Measurements from ENCODE around the gene OR1L1. TPM values are rescaled to one million over a fixed set of nuclear protein-coding genes. Genes with fewer than 3 reads are reported as not detected.

The OR1L1 gene
- total and polyA plus RNA-seq, 2 donors (not counting 3 experiments of a cell fraction or from before 2014, with no cell fraction given), result not detected

DNA sequence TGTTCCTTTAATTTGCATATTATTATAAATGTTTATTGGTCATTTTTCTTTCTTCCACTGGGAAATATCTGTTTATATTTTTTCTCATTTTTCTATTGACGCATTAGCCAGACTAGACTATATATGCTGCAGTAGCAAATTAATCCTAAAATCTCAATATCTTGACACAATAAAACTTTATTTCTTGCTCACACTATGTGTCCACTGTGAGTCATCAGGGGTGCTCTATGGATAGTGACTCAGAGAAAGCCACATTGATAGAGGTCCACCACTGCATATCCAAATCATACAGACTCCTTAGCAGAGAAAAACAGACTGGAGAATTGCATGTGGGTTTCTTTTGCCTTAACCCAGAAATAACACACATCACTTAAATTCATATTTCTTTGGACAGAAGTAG is 34.2 kb downstream of the OR1L1 start:
- Histone ChIP-seq H3K9ac (replicated peaks; ENCODE audit: extremely low read depth, insufficient read depth, low read length) (no peak overlapping the region), H4K20me1 (replicated peaks; ENCODE audit: control insufficient read depth, extremely low read depth, insufficient read depth, low read length) (no peaks in the 10 kb centered on the region), H3K27me3 (ENCODE audit: control insufficient read depth in 2 of 2, insufficient read depth in 2 of 2, low read length in 2 of 2) (no peaks in the 10 kb centered on the region), H3K9me3 (replicated peaks; ENCODE audit: control insufficient read depth, insufficient read depth, low read length) (no peaks in the 10 kb centered on the region), H3K9me1 (replicated peaks; ENCODE audit: control insufficient read depth, extremely low read depth, insufficient read depth, low read length) (no peaks in the 10 kb centered on the region), H2AFZ (ENCODE audit: low read depth, low read length) (no peak overlapping the region), H3K79me2 (ENCODE audit: control insufficient read depth, insufficient read depth, low read length) (no peaks in the 10 kb centered on the region), H3K27ac (ENCODE audit: insufficient read depth, low read depth, low read length) (no peak overlapping the region), H3K4me1 (ENCODE audit: control insufficient read depth, extremely low read depth, insufficient read depth, low read length) (no peaks in the 10 kb centered on the region), H3K36me3 (ENCODE audit: control insufficient read depth in 2 of 2, extremely low read depth in 1 of 2, insufficient read depth in 2 of 2, low read length in 2 of 2) (no peaks in the 10 kb centered on the region), H3K4me2 (ENCODE audit: insufficient read depth, low read length) (no peak overlapping the region), H3K4me3 (replicated peaks in 1 of 3; ENCODE audit: insufficient read depth in 1 of 3, low read depth in 1 of 3, low read length in 3 of 3) (no peak overlapping the region)
- dilution Hi-C loops (cut with MboI; ENCODE audit: extremely low pct_ligation_motif_present, low sequenced_read_pairs) (no loop called here), intact Hi-C loops (cut with micrococcal nuclease) (no loop called here)
- DNase-seq (ENCODE audit: low read depth, low spot score), result no peak
- POLR2A ChIA-PET, result no interaction called here
- CTCF ChIA-PET, result no interaction called here
- no peak for FAIRE-seq
- BruUV-seq (replicated peaks), result no TSS peak
- TF ChIP-seq CTCF (IDR thresholded peaks at IDR 0.05; ENCODE audit: extremely low read depth in 1 of 2, insufficient read depth in 1 of 2, low read depth in 1 of 2, low read length in 2 of 2), result no peak
- no peak for TF ChIP-seq POLR2A (IDR thresholded peaks at IDR 0.05; ENCODE audit: low read depth, low read length)
- TF ChIP-seq POLR2AphosphoS5 (IDR thresholded peaks at IDR 0.05; ENCODE audit: insufficient read depth, low read depth, low read length), result no peak
- TF ChIP-seq GATA2 (IDR thresholded peaks at IDR 0.05; ENCODE audit: insufficient read depth, insufficient read length, low read depth, low read length), result no peak
- TF ChIP-seq JUN (IDR thresholded peaks at IDR 0.05; ENCODE audit: borderline replicate concordance, insufficient read depth, insufficient read length, low read depth), result no peak
- TF ChIP-seq EZH2 (IDR thresholded peaks at IDR 0.05; ENCODE audit: borderline replicate concordance, low read depth, low read length, severe bottlenecking), result no peak
- TF ChIP-seq FOS (IDR thresholded peaks at IDR 0.05; ENCODE audit: borderline replicate concordance, insufficient read depth, low read length), result peak; percentile 60
- TF ChIP-seq MYC (IDR thresholded peaks at IDR 0.05; ENCODE audit: low read depth, low read length), result no peak
- no peak for TF ChIP-seq MAX (IDR thresholded peaks at IDR 0.05; ENCODE audit: insufficient read depth, insufficient read length)

Other genes starting within 250 kb of the OR1L1 start
- gene OR1J1, start 183.8 kb upstream of the OR1L1 start, total RNA-seq, result not detected in 2 replicates
- not detected in 2 replicates for gene OR1J1, start 183.8 kb upstream of the OR1L1 start, polyA plus RNA-seq
- not detected in 2 replicates for gene OR1J2, start 150.9 kb upstream of the OR1L1 start, total RNA-seq
- gene OR1J2, start 150.9 kb upstream of the OR1L1 start, polyA plus RNA-seq, result not detected in 2 replicates
- not detected in 2 replicates for gene OR1J4, start 142.6 kb upstream of the OR1L1 start, total RNA-seq
- not detected in 2 replicates for gene OR1J4, start 142.6 kb upstream of the OR1L1 start, polyA plus RNA-seq
- gene OR1N1, start 134.4 kb upstream of the OR1L1 start, total RNA-seq, result not detected in 2 replicates
- 0.08 TPM in 1 of 2 replicates, not detected in the other for gene OR1N1, start 134.4 kb upstream of the OR1L1 start, polyA plus RNA-seq
- not detected in 2 replicates for gene OR1N2, start 108.6 kb upstream of the OR1L1 start, total RNA-seq
- gene OR1N2, start 108.6 kb upstream of the OR1L1 start, polyA plus RNA-seq, result not detected in 2 replicates
- 0.15 and 0.16 TPM in 2 replicates for gene OR1L8, start 78.3 kb upstream of the OR1L1 start, total RNA-seq
- gene OR1L8, start 78.3 kb upstream of the OR1L1 start, polyA plus RNA-seq, result 1.8 and 1.9 TPM in 2 replicates
- not detected in 2 replicates for gene OR1Q1, start 47.0 kb upstream of the OR1L1 start, total RNA-seq
- not detected in 2 replicates for gene OR1Q1, start 47.0 kb upstream of the OR1L1 start, polyA plus RNA-seq
- gene OR1B1, start 4.1 kb upstream of the OR1L1 start, total RNA-seq, result not detected in 2 replicates
- 0.25 and 0.38 TPM in 2 replicates for gene OR1B1, start 4.1 kb upstream of the OR1L1 start, polyA plus RNA-seq
- gene OR1L3, start 13.4 kb downstream of the OR1L1 start, total RNA-seq, result not detected in 2 replicates
- not detected in 2 replicates for gene OR1L3, start 13.4 kb downstream of the OR1L1 start, polyA plus RNA-seq
- gene OR1L4, start 62.3 kb downstream of the OR1L1 start, total RNA-seq, result not detected in 2 replicates
- gene OR1L4, start 62.3 kb downstream of the OR1L1 start, polyA plus RNA-seq, result not detected in 2 replicates
- not detected in 2 replicates for gene OR1L6, start 80.6 kb downstream of the OR1L1 start, total RNA-seq
- gene OR1L6, start 80.6 kb downstream of the OR1L1 start, polyA plus RNA-seq, result not detected in 2 replicates
- not detected in 2 replicates for gene OR5C1, start 127.2 kb downstream of the OR1L1 start, total RNA-seq
- gene OR5C1, start 127.2 kb downstream of the OR1L1 start, polyA plus RNA-seq, result not detected in 2 replicates
- not detected in 2 replicates for gene OR1K1, start 138.4 kb downstream of the OR1L1 start, total RNA-seq
- not detected in 2 replicates for gene OR1K1, start 138.4 kb downstream of the OR1L1 start, polyA plus RNA-seq
- gene PDCL, start 166.9 kb downstream of the OR1L1 start, total RNA-seq, result 43.2 and 43.4 TPM in 2 replicates
- gene PDCL, start 166.9 kb downstream of the OR1L1 start, polyA plus RNA-seq, result 15.2 and 20.4 TPM in 2 replicates
- gene RC3H2, start 243.6 kb downstream of the OR1L1 start, total RNA-seq, result 57.3 and 63.0 TPM in 2 replicates
- 22.4 and 25.3 TPM in 2 replicates for gene RC3H2, start 243.6 kb downstream of the OR1L1 start, polyA plus RNA-seq